Left cardiac atrium (tissue), 4 donors: ENCODE data around the gene SNAI3. TPM values are rescaled to one million over a fixed set of nuclear protein-coding genes. Genes with fewer than 3 reads are reported as not detected.

ENCODE experiments used
- ATAC-seq, 2 donors: fragments of 200-7000 bp; cut with Tn5 transposase; one replicate each; pipeline ENCODE4 v1.9.1; 2020; ENCODE audit warnings: mild to moderate bottlenecking in 2 of 2, moderate library complexity in 2 of 2
- DNase-seq: peaks from one replicate; pipeline ENCODE4 v3.0.0-alpha.2; 2020
- intact Hi-C, 2 donors: fragments of 100-400 bp; cut with DNase I; formaldehyde crosslinking; loops; one replicate each; pipeline versions ENCODE4 v1.14.1 to v1.15.1; 2022 to 2023
- total RNA-seq, 2 donors: library from RNA; stranded (reverse); fragmentation: NEBNext Ultra II Directional; extraction: Animal tissue kit (Norgen Biotek cat#: 25700); gene quantifications; one replicate each; pipeline ENCODE4 v1.2.1, GENCODE V29; 2021
- donor health status: DM: no; HTN: yes; CAD: no.
- donor health status: DM: no; HTN: yes; CAD: no; lungs with severe emphysema.
- donor health status: DM: yes; HTN: yes; CAD: no.
- donor health status: Dilated cardiomyopathy.

SNAI3 gene
- total RNA-seq, 2 donors from 2014 or later = 0.55 to 2.7 TPM

GRCh38 chr16:88695753-88696152 is 9.4 kb upstream of the SNAI3 start:
- DNase-seq (no peak), ATAC-seq (no peak)
- intact Hi-C loops = no loop called here

- ATAC-seq (no peak), DNase-seq (no peak)
- intact Hi-C loops = no loop called here
Observed at GRCh38 chr16:88695218-88695617, 8.9 kb upstream of the SNAI3 start.

- intact Hi-C loops = no loop called here
- DNase-seq (no peak), ATAC-seq (no peak)
Observed at GRCh38 chr16:88694221-88695087, 8.1 kb upstream of the SNAI3 start.

- no peak for DNase-seq
- ATAC-seq = no peak
- intact Hi-C loops = no loop called here
Observed at GRCh38 chr16:88693420-88694177, 7.3 kb upstream of the SNAI3 start.

GRCh38 chr16:88692861-88693260 is 6.6 kb upstream of the SNAI3 start:
- DNase-seq (no peak), ATAC-seq (no peak)
- intact Hi-C loops = no loop called here

DNA sequence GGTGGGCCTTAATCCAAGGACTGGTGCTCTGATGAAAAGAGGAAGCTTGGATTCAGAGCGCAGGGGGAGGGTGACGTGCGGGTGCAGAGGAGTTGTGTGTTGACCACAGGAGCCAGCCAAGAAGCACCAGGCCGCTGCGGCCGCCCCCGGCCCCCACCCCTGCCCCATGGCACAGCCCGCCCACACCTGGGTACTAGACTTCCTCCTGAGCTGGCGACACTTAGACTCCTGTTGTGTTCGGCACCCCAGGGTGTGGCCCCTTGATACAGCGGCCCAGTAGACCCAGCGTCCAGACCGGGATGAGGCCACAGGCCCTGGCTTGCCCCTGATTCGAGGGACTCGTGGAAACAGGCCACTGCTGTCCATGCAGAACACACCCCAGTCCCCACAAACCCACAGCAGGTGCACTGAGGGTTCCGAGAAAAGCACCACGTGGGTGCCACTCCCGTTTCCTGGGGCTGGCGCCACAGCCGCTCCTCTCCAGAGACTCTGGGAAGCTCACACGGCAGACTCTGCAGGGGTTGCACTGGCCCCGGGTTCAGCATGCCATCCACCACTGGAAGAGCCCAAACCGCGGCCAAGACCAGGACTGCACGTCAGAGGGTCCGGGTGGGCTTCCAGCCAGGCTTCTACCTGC is 5.7 kb upstream of the SNAI3 start:
- intact Hi-C loops = no loop called here
- DNase-seq = no peak

DNA sequence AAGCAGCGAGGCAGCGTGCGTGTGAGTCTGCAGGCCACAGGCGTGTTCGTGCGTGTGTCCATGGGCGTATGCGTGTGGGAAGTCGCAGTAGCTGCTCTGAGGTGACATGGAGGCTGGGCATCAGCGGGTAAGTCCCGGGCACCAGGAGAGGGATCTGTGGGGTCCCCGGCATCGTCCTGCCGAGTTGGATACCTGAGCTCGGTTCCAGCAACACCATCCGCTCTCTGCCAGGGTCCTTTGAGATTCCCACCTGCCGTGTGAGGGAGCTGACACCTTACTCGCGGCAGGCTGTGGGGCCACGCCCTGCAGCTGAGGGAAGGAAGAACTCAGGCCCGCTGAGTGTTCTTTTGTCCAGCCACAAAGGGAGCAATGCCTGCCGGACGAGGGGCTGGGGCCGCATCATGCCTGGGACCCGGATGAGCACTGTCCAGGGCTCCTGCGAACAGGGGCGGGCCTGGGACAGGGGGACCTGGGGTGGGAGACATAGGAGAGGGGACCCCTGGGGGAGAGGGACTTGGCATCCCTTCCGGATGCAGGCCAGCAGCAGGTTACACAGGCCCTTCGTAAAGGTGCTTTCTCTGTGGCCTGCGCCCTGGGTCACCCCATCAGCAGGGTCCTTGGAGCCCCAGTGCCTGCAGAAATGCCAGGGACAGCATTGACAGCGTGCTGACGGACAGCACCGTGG is 5.0 kb upstream of the SNAI3 start:
- no peak for DNase-seq
- ATAC-seq = no peak
- intact Hi-C loops = no loop called here

More for the DNA sequence above, 5.7 kb upstream of the SNAI3 start:
- no peak for ATAC-seq

GRCh38 chr16:88690341-88691128 is 4.2 kb upstream of the SNAI3 start:
- DNase-seq = no peak
- intact Hi-C loops = no loop called here
- ATAC-seq = no peak

GRCh38 chr16:88688013-88688778 is 1.9 kb upstream of the SNAI3 start:
- intact Hi-C loops = no loop called here
- ATAC-seq (peak in 1 of 2 donors; percentile 54), DNase-seq (no peak)

GRCh38 chr16:88687676-88688012 is 1.3 kb upstream of the SNAI3 start:
- DNase-seq (no peak), ATAC-seq (no peak)
- intact Hi-C loops = no loop called here

DNA sequence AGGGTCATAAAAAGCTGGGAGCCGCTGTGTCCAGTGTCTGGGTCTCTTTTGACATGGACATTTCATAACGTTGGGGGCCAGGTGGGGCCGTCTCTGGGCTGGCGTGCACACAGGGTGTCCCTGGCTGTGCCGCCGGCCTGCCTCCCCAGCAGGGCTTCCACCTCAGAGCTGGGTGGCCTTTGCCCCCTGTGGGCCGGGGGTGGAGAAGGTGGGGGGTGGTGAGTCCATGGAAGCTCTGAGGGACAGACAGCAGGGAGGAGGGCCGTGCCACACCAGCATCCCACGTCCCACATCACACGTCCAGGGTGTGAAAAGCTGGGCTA is 908 bp upstream of the SNAI3 start:
- DNase-seq (no peak), ATAC-seq (no peak)
- intact Hi-C loops = no loop called here

- intact Hi-C loops = no loop called here
- DNase-seq (no peak), ATAC-seq (peak; percentile 24 to 28)
Observed at GRCh38 chr16:88686062-88686438, 257 bp downstream of the SNAI3 start.

DNA sequence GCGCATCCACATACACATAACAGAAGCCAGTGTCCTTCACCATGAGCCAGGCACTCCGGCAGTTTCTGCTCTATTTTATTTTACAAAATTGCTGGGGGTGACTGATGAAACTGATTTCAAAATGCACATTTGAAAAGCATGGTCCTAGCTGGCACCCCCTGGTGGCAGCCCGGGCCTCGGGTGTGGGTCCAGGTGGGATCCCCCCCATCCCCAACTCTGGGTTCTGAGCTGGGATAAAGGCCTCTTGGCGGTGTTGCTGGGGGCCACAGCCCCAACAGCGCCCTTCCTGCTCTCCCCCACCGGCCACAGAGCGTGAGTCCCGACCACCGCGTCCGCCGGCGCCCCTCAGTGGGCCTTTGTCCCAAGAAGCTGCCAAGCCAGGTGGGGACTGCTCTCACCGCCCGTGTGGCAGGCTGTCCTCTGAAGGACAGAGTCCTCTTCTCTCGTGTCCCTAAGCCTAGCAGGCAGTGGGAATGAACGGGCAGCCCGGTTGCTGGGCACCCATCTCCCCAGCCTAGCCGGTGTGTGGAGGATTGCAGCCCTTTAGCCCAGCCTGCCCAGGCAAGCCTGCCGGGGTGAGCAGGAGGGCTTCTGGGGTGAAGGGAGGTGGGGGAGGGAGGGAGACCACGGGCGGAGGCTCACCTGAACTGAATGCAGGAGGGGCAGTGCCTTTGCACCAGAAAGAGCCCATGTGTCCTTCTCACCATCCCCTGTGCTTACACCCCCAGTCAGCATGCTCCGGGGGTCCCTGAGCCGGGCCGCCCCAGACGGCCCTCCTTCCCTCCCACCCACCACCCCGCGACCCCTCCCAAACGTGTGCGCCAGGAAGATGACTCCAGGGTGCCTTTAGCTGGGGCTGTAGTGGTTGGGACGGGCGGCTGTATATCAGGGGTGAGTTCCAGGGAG is 898 bp downstream of the SNAI3 start:
- ATAC-seq (peak in 1 of 2 donors; percentile 1), DNase-seq (no peak)
- intact Hi-C loops = no loop called here

GRCh38 chr16:88684569-88685155 is 1.6 kb downstream of the SNAI3 start:
- intact Hi-C loops = no loop called here
- DNase-seq (no peak), ATAC-seq (no peak)

DNA sequence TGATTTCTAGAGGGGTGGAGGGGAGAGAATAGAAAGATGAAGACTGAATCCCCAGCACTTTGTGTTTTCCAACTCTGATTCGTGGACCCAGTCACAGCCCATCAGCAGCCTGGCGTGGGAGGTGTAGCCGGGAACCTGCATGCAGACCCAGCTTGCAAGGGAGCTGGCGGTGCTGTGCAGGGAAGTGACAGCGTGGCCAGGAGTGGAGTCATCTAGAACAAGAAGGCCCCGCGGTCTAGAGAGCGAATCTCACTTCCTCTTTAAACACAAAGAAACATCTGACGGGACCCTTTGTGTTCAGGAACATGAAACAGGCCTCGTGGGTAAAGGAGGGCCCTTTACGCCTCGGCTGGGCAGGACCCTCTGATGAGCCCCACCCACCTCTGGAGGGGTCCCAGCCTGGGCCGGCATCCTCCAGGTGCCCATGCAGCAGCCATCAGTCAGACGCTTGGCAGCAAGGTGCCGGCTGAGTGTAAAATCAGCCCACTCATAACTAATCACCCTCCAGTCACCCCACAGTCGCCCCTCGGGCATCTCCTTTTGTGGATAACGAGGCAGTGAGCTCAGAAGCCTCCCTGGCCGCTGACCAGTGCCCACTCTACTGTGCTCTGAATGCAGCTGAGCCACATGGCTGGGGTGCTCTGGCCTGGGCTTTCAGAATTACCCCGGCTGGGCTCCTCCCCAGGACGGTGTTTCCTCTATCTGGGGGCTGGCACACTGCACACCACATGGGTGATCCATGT is 4.4 kb downstream of the SNAI3 start:
- intact Hi-C loops = no loop called here
- ATAC-seq (peak in 1 of 2 donors; percentile 6), DNase-seq (no peak)

DNA sequence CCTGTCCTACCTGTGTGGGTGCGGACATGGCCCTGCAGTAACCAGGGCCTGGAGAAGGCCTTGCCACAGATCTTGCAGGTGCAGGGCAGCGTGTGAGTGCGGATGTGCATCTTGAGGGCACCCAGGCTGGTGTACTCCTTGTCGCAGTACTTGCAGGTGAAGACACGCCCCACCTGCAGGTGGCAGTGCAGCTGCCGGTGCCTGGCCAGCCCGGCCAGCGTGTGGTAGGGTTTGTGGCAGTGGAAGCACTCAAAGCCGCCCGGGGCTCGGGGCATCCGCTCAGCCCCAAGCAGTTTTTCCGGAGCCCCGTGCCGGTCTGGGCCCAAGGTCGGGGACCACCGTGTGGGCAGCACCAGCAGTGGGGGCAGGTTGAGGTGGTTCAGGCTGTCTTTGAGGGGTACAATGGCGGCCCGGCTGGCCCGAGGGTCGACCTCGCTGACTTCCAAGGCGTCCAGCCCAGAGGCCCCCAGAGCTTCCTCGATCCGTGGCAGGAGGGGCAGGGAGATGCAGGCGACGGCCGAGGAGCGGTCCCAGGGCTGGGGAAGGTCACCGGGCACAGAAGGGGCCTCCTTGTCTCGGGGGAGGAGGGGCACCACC is 5.1 kb downstream of the SNAI3 start:
- no peak for DNase-seq
- intact Hi-C loops = no loop called here
- ATAC-seq = no peak
